ENCODE results near the gene PLCH2. TPM values are rescaled to one million over a fixed set of nuclear protein-coding genes. Genes with fewer than 3 reads are reported as not detected.

The PLCH2 gene
- total and polyA plus RNA-seq, 9 of the 15 experiments (the other 6 are each of a cell fraction or from before 2014, with no cell fraction given) = 0.16 TPM; not detected in 8

GRCh38 chr1:2448098-2448445 lies 28.0 kb upstream of the PLCH2 start:
- H4K20me1 ChIP-seq (replicated peaks; ENCODE audit: control insufficient read depth, insufficient read depth, low read length) = peaks cover 14% of the 10 kb centered on the region
- peak; percentile 76 for ATAC-seq
- peak; percentile 62 to 68 (median 66) for DNase-seq (ENCODE audit: extremely low read depth in 1 of 4, low spot score in 3 of 4)
- peak; percentile 29 for FAIRE-seq
- peak overlapping the region in 1 of 2 experiments; percentile 1; a peak in 1 of 4 replicates for H3K9ac ChIP-seq (ENCODE audit: insufficient read depth in 1 of 2, low read depth in 2 of 2, low read length in 2 of 2)
- H3K4me2 ChIP-seq (ENCODE audit: insufficient read depth, low read length) = no peak overlapping the region
- 6% methylated on average over 16 of the region's 18 CpGs for WGBS (ENCODE audit: insufficient coverage, low coverage, missing lambda C conversion rate)
- H3K27ac ChIP-seq (ENCODE audit: extremely low read depth, low read depth, low read length) = no peak overlapping the region
- no TSS peak for BruUV-seq (replicated peaks)
- intact Hi-C loops (cut with micrococcal nuclease) (no loop called here), in situ Hi-C loops (cut with MboI) (no loop called here)
- no peaks in the 10 kb centered on the region for H3K36me3 ChIP-seq (ENCODE audit: control insufficient read depth, insufficient read depth, low read length)
- no peaks in the 10 kb centered on the region for H3K79me2 ChIP-seq (ENCODE audit: control insufficient read depth, insufficient read depth, low read length)
- H2AFZ ChIP-seq (ENCODE audit: low read depth, low read length) = peak overlapping the region; percentile 26; the same call in 1 of the 2 replicates
- ChIA-PET CTCF (ENCODE audit: low intra/inter-chr PET ratio) (no interaction called here), POLR2A (interaction anchor here (0.6 to 2.0 kb wide), 2 partner anchors 8 to 41 kb away, joined by 3 to 10 read pairs; no protein-coding TSS in a partner anchor)
- no peaks in the 10 kb centered on the region for H3K9me3 ChIP-seq (replicated peaks; ENCODE audit: control insufficient read depth, insufficient read depth, low read depth, low read length)
- H3K4me3 ChIP-seq = no peak overlapping the region
- no peaks in the 10 kb centered on the region for H3K9me1 ChIP-seq (ENCODE audit: control insufficient read depth, insufficient read depth, low read length)
- TF ChIP-seq UBTF (IDR thresholded peaks at IDR 0.05; ENCODE audit: borderline replicate concordance in 1 of 2, low read depth in 2 of 2, low read length in 2 of 2) (peak in 1 of 2 experiments; percentile 69; a peak in 1 of 4 replicates), RAD21 (CRISPR knock-in tag; conservative IDR thresholded peaks at IDR 0.05 in 1 of 2, IDR thresholded peaks at IDR 0.05 in 1 of 2) (peak in 1 of 2 experiments; percentile 18; a peak in 1 of 4 replicates), EGR1 (conservative IDR thresholded peaks at IDR 0.05) (0 out of 2 replicates have a peak, but pooled peaks have one; percentile 5), TFAP4 (CRISPR knock-in tag; IDR thresholded peaks at IDR 0.05; ENCODE audit: borderline replicate concordance) (0 out of 2 replicates have a peak, but pooled peaks have one; percentile 29), ZSCAN29 (IDR thresholded peaks at IDR 0.05) (no peak), RB1 (IDR thresholded peaks at IDR 0.05; ENCODE audit: low read depth) (peak; percentile 19; the same call in 1 of the 2 replicates), ZNF311 (CRISPR knock-in tag; IDR thresholded peaks at IDR 0.05) (no peak), SMARCC2 (IDR thresholded peaks at IDR 0.05; ENCODE audit: low read depth) (no peak)
- peaks cover 0 to 62% of the 10 kb centered on the region in 2 experiments; a peak in 3 of 5 replicates for H3K4me1 ChIP-seq (replicated peaks in 1 of 2; ENCODE audit: control insufficient read depth in 2 of 2, insufficient read depth in 2 of 2, low read length in 2 of 2)
- peaks cover 19 to 70% of the 10 kb centered on the region in 2 experiments; a peak in 4 of 5 replicates for H3K27me3 ChIP-seq (ENCODE audit: control insufficient read depth in 2 of 2, insufficient read depth in 2 of 2, low read length in 2 of 2)
